PFSK-1 (cell line): ENCODE data around the gene NUDCD3.

Experiments
- POLR2AphosphoS5 ChIP-seq: IDR thresholded peaks from 2 replicates; pipeline ENCODE4 v1.6.1; 2012; ENCODE audit warnings: low read depth, mild to moderate bottlenecking, control low read depth, low read length, moderate library complexity
- REST ChIP-seq, 2 experiments: IDR thresholded peaks; 2 replicates each; pipeline versions ENCODE4 v1.6.1 to v1.8.0; 2011 to 2012; ENCODE audit warnings: low read depth in 2 of 2, low read length in 2 of 2, control low read depth in 1 of 2, inconsistent platforms in 1 of 2, mild to moderate bottlenecking in 1 of 2, moderate library complexity in 1 of 2; ENCODE audit not compliant: insufficient read depth in 1 of 2
- SIN3A ChIP-seq: IDR thresholded peaks from 2 replicates; pipeline ENCODE4 v1.6.1; 2012; ENCODE audit warnings: mild to moderate bottlenecking, low read length, moderate library complexity, borderline replicate concordance; ENCODE audit not compliant: insufficient read depth
- TAF1 ChIP-seq: IDR thresholded peaks from 2 replicates; pipeline ENCODE4 v1.6.1; 2012; ENCODE audit warnings: low read length, control low read depth, borderline replicate concordance; ENCODE audit not compliant: insufficient read depth

DNA sequence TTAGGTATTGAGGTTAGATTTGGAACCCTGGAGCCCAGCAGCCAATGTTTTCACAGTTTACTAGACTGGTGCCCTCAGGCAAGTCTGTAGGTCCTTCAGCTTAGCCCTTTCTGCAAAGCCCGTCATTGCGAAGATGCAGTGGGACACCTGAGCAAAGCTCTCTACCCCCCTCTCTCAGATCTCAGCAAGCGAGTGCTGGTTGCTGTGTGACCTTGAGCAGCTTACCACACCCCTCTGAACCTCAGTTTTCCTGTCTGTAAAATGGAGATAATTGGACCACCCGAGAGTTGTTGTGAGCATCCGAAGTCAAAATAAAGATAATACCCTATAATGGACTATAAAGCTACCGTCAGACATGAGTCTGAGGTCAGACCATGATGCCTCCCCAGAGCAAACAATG lies 47.0 kb upstream of the NUDCD3 start:
- no peak for TF ChIP-seq POLR2AphosphoS5
- no peak for TF ChIP-seq SIN3A
- no peak for TF ChIP-seq REST (IDR thresholded peaks at IDR 0.05; ENCODE audit: insufficient read depth in 1 of 2, low read depth in 2 of 2, low read length in 2 of 2)
- no peak for TF ChIP-seq TAF1
